GM13976 (cell line): ENCODE data around the gene IER5L.

Experiments
- DNase-seq: peaks from one replicate; pipeline ENCODE4 v3.0.0; 2012; ENCODE audit warnings: low spot score
- in situ Hi-C: fragments of 300-500 bp; cut with MboI; formaldehyde crosslinking; loops from one replicate; pipeline ENCODE4 v1.12.0; 2022; ENCODE audit warnings: low sequenced_read_pairs, mixed read lengths, inconsistent platforms; ENCODE audit not compliant: unreplicated experiment
- TF ChIP-seq, protein P1 (sequence below): IDR thresholded peaks from 2 replicates; pipeline ENCODE4 v1.5.1; 2012; ENCODE audit warnings: borderline replicate concordance, mild to moderate bottlenecking; ENCODE audit not compliant: insufficient read depth; ENCODE audit errors: extremely low read depth, missing control alignments, control extremely low read depth

IER5L gene

GRCh38 chr9:129177791-129178567, at the start of gene IER5L:
TSS of gene IER5L (minus strand) at chr9:129178261. CDS start at chr9:129178052, 209 bp downstream.
- peak; percentile 100 for DNase-seq
- in situ Hi-C loops = no loop called here
- TF ChIP-seq, protein P1, sequence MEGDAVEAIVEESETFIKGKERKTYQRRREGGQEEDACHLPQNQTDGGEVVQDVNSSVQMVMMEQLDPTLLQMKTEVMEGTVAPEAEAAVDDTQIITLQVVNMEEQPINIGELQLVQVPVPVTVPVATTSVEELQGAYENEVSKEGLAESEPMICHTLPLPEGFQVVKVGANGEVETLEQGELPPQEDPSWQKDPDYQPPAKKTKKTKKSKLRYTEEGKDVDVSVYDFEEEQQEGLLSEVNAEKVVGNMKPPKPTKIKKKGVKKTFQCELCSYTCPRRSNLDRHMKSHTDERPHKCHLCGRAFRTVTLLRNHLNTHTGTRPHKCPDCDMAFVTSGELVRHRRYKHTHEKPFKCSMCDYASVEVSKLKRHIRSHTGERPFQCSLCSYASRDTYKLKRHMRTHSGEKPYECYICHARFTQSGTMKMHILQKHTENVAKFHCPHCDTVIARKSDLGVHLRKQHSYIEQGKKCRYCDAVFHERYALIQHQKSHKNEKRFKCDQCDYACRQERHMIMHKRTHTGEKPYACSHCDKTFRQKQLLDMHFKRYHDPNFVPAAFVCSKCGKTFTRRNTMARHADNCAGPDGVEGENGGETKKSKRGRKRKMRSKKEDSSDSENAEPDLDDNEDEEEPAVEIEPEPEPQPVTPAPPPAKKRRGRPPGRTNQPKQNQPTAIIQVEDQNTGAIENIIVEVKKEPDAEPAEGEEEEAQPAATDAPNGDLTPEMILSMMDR = no peak

DNA sequence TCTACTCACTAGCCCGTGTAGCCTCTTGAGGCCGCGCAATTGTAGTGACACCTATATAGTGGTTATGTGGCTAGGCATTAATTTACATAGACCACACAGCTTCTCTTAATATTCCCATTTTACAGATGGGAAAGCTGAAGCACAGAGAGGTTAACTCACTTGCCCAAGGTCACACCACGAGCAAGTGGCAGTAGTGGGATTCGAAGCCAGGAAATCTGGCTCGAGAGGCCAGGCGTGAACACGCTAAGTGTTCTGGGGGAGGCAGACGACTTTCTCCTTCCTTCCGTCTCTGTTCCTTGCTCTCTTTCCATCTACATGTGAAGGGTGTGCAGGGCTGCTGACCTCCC, 49.8 kb upstream of the IER5L start:
- in situ Hi-C loops = no loop called here
- DNase-seq = no peak
- TF ChIP-seq, protein P1 = no peak

DNA sequence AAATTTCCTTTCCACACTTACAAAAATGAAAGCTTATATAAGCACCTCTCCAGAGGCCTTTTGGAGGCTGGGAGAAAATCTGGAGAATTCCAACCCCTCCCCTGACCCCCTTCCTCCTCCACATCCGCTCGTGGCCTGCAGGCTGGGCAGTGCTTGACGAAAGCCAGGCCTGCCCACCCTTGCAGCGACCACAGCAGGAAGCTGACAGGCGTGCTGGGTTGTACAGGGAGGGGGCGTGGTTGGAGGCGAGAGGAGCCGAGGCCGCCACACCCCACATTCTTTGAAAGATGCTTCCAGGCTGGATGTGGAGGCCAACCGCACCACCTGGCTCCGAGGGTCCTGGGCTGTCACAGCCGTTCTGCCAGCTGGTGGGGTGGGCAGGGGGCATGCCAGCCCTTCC, 47.8 kb upstream of the IER5L start:
- TF ChIP-seq, protein P1 = no peak
- in situ Hi-C loops = no loop called here
- DNase-seq = no peak

- in situ Hi-C loops = no loop called here
- no peak for DNase-seq
- TF ChIP-seq, protein P1 = no peak
Observed at GRCh38 chr9:129225490-129225778, 47.4 kb upstream of the IER5L start.

GRCh38 chr9:129224618-129225489, 46.8 kb upstream of the IER5L start:
- TF ChIP-seq, protein P1 = no peak
- no peak for DNase-seq
- in situ Hi-C loops = no loop called here

DNA sequence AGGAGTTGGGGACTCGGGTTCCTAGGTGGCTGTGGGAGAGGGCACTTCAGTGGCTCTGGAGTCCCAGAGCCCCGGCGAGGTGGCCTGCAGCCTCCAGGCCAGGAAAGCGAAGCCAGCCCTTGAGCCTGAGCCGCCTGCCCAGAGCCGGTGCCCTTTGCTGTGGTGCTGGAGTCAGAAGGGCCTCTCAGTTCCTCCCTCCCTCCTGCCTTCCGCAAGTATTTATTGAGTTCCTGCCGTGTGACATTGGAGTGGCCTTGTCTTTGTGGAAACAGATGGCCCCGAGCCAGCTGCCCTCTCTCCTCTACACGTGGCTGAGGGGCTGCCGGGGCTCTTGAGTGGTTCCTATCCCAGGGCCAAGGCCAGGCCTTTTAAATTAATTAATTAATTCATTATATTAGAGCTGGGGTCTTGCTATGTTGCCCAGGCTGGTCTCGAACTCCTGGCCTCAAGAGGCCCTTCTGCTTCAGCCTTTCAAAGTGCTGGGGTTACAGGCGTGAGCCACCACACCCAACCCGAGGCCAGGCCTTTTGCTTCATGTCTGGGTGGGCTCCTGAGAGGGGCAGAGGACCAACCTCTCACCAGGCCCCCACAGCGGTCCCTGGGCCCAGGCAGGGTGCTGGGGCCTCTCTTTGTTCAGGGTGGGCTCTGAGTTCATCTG, 45.6 kb upstream of the IER5L start:
- TF ChIP-seq, protein P1 = no peak
- DNase-seq = no peak
- in situ Hi-C loops = no loop called here
